ENCODE results near the gene LILRA1. TPM values are rescaled to one million over a fixed set of nuclear protein-coding genes. Genes with fewer than 3 reads are reported as not detected.

Gene LILRA1
- total RNA-seq, 1 experiment from 2014 or later = not detected

DNA sequence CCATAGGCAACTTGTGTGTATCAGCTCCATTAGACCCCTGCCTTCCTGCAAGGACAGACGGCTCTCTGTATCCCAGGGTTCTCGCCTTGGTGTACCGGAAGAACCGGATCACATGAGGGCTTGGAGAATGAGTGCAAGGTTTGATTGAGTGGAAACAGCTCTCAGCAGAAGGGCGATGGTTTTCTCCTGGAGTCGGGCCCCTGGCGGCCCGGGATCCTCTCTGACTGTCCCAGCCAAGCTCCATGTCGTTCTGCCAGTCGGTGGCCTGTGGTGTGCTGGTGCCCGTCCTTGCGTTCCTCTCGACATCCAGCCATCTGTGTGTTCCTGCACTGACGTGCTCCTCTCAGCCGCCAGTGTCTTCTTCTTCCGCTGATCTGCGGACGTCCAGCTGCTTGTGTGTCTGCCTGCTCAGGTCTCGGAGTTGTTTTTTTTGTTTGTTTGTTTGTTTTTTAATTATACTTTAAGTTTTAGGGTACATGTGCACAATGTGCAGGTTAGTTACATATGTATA lies 53.0 kb downstream of the LILRA1 start:
- no TSS peak for BruUV-seq (replicated peaks)
- H3K36me3 ChIP-seq (ENCODE audit: insufficient read depth, low read length, poor library complexity, severe bottlenecking) = no peaks in the 10 kb centered on the region
- CTCF ChIA-PET = no interaction called here

DNA sequence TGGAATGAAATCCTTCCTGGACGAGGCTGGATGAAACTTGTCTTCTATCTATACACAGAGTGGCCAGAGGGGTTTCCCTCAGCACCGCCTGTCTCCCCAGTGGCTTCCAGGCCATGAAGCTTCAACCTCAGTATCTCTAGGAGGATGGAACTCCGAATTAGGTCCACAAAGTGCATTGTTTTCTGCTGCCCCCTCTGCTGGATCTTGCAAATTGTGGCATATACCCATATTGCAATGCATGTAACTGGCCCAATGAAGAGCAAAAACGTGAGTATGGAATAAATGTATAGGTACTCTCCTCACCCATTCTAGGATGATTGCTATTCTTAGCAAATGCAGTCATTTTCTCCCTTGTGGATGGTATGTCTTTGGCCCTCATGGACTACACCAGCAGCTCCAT lies 54.7 kb downstream of the LILRA1 start:
- H3K36me3 ChIP-seq (ENCODE audit: insufficient read depth, low read length, poor library complexity, severe bottlenecking) = no peaks in the 10 kb centered on the region
- H3K4me3 ChIP-seq (ENCODE audit: low read depth, low read length, poor library complexity, severe bottlenecking) = no peak overlapping the region
- no peaks in the 10 kb centered on the region for H3K27me3 ChIP-seq (replicated peaks; ENCODE audit: insufficient read depth, low read depth, low read length, poor library complexity)
- CTCF ChIA-PET = interaction anchor here (0.7 kb wide), 1 partner anchor 904 kb away, joined by 3 read pairs; no protein-coding TSS in a partner anchor
- no peaks in the 10 kb centered on the region for H3K9me3 ChIP-seq (ENCODE audit: low read depth, low read length, poor library complexity, severe bottlenecking)
- H3K27ac ChIP-seq (ENCODE audit: low read depth, low read length, poor library complexity, severe bottlenecking) = no peak overlapping the region
- TF ChIP-seq, protein P1, sequence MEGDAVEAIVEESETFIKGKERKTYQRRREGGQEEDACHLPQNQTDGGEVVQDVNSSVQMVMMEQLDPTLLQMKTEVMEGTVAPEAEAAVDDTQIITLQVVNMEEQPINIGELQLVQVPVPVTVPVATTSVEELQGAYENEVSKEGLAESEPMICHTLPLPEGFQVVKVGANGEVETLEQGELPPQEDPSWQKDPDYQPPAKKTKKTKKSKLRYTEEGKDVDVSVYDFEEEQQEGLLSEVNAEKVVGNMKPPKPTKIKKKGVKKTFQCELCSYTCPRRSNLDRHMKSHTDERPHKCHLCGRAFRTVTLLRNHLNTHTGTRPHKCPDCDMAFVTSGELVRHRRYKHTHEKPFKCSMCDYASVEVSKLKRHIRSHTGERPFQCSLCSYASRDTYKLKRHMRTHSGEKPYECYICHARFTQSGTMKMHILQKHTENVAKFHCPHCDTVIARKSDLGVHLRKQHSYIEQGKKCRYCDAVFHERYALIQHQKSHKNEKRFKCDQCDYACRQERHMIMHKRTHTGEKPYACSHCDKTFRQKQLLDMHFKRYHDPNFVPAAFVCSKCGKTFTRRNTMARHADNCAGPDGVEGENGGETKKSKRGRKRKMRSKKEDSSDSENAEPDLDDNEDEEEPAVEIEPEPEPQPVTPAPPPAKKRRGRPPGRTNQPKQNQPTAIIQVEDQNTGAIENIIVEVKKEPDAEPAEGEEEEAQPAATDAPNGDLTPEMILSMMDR (conservative IDR thresholded peaks at IDR 0.05; ENCODE audit: low read depth, low read length) = no peak
- TF ChIP-seq EZH2 (IDR thresholded peaks at IDR 0.05; ENCODE audit: borderline replicate concordance, low read depth, low read length, poor library complexity, severe bottlenecking) = no peak
- no TSS peak for BruUV-seq (replicated peaks)
- H3K4me1 ChIP-seq (ENCODE audit: insufficient read depth, low read length, poor library complexity, severe bottlenecking) = no peaks in the 10 kb centered on the region
- POLR2A ChIA-PET (ENCODE audit: low non-redundant PET) = no interaction called here
- intact Hi-C loops (cut with micrococcal nuclease; ENCODE audit: unreplicated experiment) = no loop called here
- no peak for DNase-seq (ENCODE audit: low spot score)

More for the DNA sequence above, 53.0 kb downstream of the LILRA1 start:
- no peaks in the 10 kb centered on the region for H3K4me1 ChIP-seq (ENCODE audit: insufficient read depth, low read length, poor library complexity, severe bottlenecking)
- H3K9me3 ChIP-seq (ENCODE audit: low read depth, low read length, poor library complexity, severe bottlenecking) = no peaks in the 10 kb centered on the region
- TF ChIP-seq, protein P1 (conservative IDR thresholded peaks at IDR 0.05; ENCODE audit: low read depth, low read length) = no peak
- intact Hi-C loops (cut with micrococcal nuclease; ENCODE audit: unreplicated experiment) = no loop called here
- H3K27me3 ChIP-seq (replicated peaks; ENCODE audit: insufficient read depth, low read depth, low read length, poor library complexity) = no peaks in the 10 kb centered on the region
- H3K4me3 ChIP-seq (ENCODE audit: low read depth, low read length, poor library complexity, severe bottlenecking) = no peak overlapping the region
- POLR2A ChIA-PET (ENCODE audit: low non-redundant PET) = interaction anchor here (0.7 kb wide), 1 partner anchor 682 kb away, joined by 3 read pairs; no protein-coding TSS in a partner anchor
- no peak overlapping the region for H3K27ac ChIP-seq (ENCODE audit: low read depth, low read length, poor library complexity, severe bottlenecking)
- no peak for DNase-seq (ENCODE audit: low spot score)

DNA sequence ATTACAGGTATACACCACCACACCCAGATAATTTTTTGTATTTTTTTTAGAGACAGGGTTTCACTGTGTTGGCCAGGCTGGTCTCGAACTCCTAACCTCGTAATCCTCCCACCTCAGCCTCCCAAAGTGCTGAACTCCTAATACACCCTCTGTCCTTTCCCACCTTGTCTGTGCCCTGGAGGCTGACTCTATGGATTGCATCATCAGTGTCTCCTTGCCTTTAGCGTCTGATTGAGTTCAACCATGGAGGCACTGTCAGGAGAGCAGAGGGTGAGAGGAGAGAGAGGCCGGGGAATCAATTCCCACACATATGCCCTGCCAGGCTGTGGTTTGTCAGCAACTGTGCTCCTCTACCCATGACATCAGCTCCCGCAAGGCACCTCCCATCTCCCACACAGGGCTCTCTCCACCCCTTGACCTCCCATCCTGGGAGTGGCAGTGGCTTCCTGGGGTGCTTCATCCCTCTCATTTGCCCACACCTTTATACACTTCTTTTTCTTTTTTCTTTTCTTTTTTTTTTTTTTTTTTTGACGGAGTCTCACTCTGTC lies 56.8 kb downstream of the LILRA1 start:
- H3K4me3 ChIP-seq (ENCODE audit: low read depth, low read length, poor library complexity, severe bottlenecking) = no peak overlapping the region
- H3K36me3 ChIP-seq (ENCODE audit: insufficient read depth, low read length, poor library complexity, severe bottlenecking) = no peaks in the 10 kb centered on the region
- H3K27me3 ChIP-seq (replicated peaks; ENCODE audit: insufficient read depth, low read depth, low read length, poor library complexity) = no peaks in the 10 kb centered on the region
- ChIA-PET CTCF (no interaction called here), POLR2A (ENCODE audit: low non-redundant PET) (no interaction called here)
- intact Hi-C loops (cut with micrococcal nuclease; ENCODE audit: unreplicated experiment) = loop anchor here (5.0 kb wide), 1 partner anchor 267 kb away; no protein-coding TSS in a partner anchor
- peaks cover 5% of the 10 kb centered on the region for H3K4me1 ChIP-seq (ENCODE audit: insufficient read depth, low read length, poor library complexity, severe bottlenecking)
- no peak overlapping the region for H3K27ac ChIP-seq (ENCODE audit: low read depth, low read length, poor library complexity, severe bottlenecking)
- DNase-seq (ENCODE audit: low spot score) = no peak
- no TSS peak for BruUV-seq (replicated peaks)
- TF ChIP-seq EZH2 (IDR thresholded peaks at IDR 0.05; ENCODE audit: borderline replicate concordance, low read depth, low read length, poor library complexity, severe bottlenecking) = no peak
- TF ChIP-seq, protein P1 (conservative IDR thresholded peaks at IDR 0.05; ENCODE audit: low read depth, low read length) = no peak
- no peaks in the 10 kb centered on the region for H3K9me3 ChIP-seq (ENCODE audit: low read depth, low read length, poor library complexity, severe bottlenecking)

Small RNAs within 50 kb of the gene (microRNA-seq; reads per million reads assigned to microRNA genes)
- not detected for gene MIR8061

Other genes with a start within 250 kb of the LILRA1 start
- not detected in 2 replicates for gene LAIR1, start 228.7 kb upstream of the LILRA1 start, total RNA-seq (2021)
- gene TTYH1, start 178.2 kb upstream of the LILRA1 start, total RNA-seq (2021) = 3.0 and 3.2 TPM in 2 replicates
- gene LENG8, start 144.4 kb upstream of the LILRA1 start, total RNA-seq (2021) = 129 and 149 TPM in 2 replicates
- 4.2 and 4.3 TPM in 2 replicates for gene LENG9, start 129.9 kb upstream of the LILRA1 start, total RNA-seq (2021)
- gene CDC42EP5, start 120.3 kb upstream of the LILRA1 start, total RNA-seq (2021) = 111 and 119 TPM in 2 replicates
- not detected in 2 replicates for gene LAIR2, start 90.8 kb upstream of the LILRA1 start, total RNA-seq (2021)
- not detected in 2 replicates for gene LILRA2, start 19.8 kb upstream of the LILRA1 start, total RNA-seq (2021)
- not detected in 2 replicates for gene LILRB1, start 36.9 kb downstream of the LILRA1 start, total RNA-seq (2021)
- not detected in 2 replicates for gene LILRB4, start 69.4 kb downstream of the LILRA1 start, total RNA-seq (2021)
- not detected in 2 replicates for gene KIR3DL3, start 130.8 kb downstream of the LILRA1 start, total RNA-seq (2021)
- not detected in 2 replicates for gene KIR2DL3, start 144.9 kb downstream of the LILRA1 start, total RNA-seq (2021)
- not detected in 2 replicates for gene KIR2DL1, start 176.2 kb downstream of the LILRA1 start, total RNA-seq (2021)
- gene KIR2DL4, start 210.0 kb downstream of the LILRA1 start, total RNA-seq (2021) = not detected in 2 replicates
- gene KIR3DL1, start 222.8 kb downstream of the LILRA1 start, total RNA-seq (2021) = not detected in 2 replicates
- gene KIR2DS4, start 239.0 kb downstream of the LILRA1 start, total RNA-seq (2021) = not detected in 2 replicates